Measurements from ENCODE around the gene PER1. TPM values are rescaled to one million over a fixed set of nuclear protein-coding genes. Genes with fewer than 3 reads are reported as not detected.
A peak's percentile ranks its signal among the peaks of the same experiment; 100 is the strongest.

The PER1 gene
- total and polyA plus RNA-seq, 2 of the 8 experiments (the other 6 are each of a cell fraction or from before 2014, with no cell fraction given), result 9.6 to 38.0 TPM

GRCh38 chr17:8119581-8120519, 32.4 kb downstream of the PER1 start:
- H3K23ac ChIP-seq (ENCODE audit: insufficient read length), result no peak overlapping the region
- H2AK5ac ChIP-seq (ENCODE audit: low read depth, low read length), result no peak overlapping the region
- peaks cover 5 to 6% of the 10 kb centered on the region in 2 experiments for H4K20me1 ChIP-seq (replicated peaks in 1 of 2; ENCODE audit: control insufficient read depth in 1 of 2, insufficient read depth in 2 of 2, low read length in 2 of 2)
- no peak overlapping the region for H3K56ac ChIP-seq (replicated peaks; ENCODE audit: insufficient read length, low read depth, low read length)
- peak overlapping the region in 2 of 4 experiments; percentile 40 to 67; a peak in 2 of 7 replicates for H3K9ac ChIP-seq (replicated peaks in 1 of 4; ENCODE audit: extremely low read depth in 1 of 4, low read depth in 3 of 4, low read length in 3 of 4)
- POLR2A ChIA-PET (ENCODE audit: partially characterized antibody), result interaction anchor here (0.6 to 7.6 kb wide), 18 partner anchors 14 to 263 kb away, joined by 3 to 49 read pairs (median 4); partner anchors contain the start of genes AURKB, NAA38, PFAS and TMEM107
- H3K4me1 ChIP-seq (replicated peaks in 1 of 4; ENCODE audit: control insufficient read depth in 3 of 4, insufficient read depth in 4 of 4, low read length in 3 of 4), result peaks cover 0 to 19% (median 10%) of the 10 kb centered on the region in 4 experiments; a peak in 6 of 7 replicates
- H3K18ac ChIP-seq (ENCODE audit: extremely low read depth, low read length), result no peak overlapping the region
- H2BK120ac ChIP-seq (replicated peaks; ENCODE audit: low read depth, low read length), result no peak overlapping the region
- H2BK15ac ChIP-seq (ENCODE audit: low read length), result no peak overlapping the region
- no peaks in the 10 kb centered on the region for H3K79me1 ChIP-seq (ENCODE audit: low read depth, low read length)
- WGBS, 2 experiments (ENCODE audit: extremely low coverage in 1 of 2, insufficient coverage in 1 of 2, insufficient read length in 1 of 2, insufficient replicate concordance in 2 of 2, low coverage in 1 of 2, low lambda C conversion rate in 2 of 2, missing lambda C conversion rate in 1 of 2), result 1% methylated on average over 28 of the region's 28 CpGs; no CpG with 5 or more reads in 1 of the 2 experiments
- 0 out of 2 replicates have a peak overlapping the region, but pooled peaks have one; percentile 61 for H2AFZ ChIP-seq (ENCODE audit: low read length)
- H3K27ac ChIP-seq (ENCODE audit: low read depth, low read length), result no peak overlapping the region
- no peak overlapping the region for H3K14ac ChIP-seq (ENCODE audit: insufficient read length)
- no peak overlapping the region for H2BK12ac ChIP-seq (ENCODE audit: low read depth, low read length)
- H4K8ac ChIP-seq (ENCODE audit: extremely low read depth, insufficient read depth, low read length), result no peak overlapping the region
- no peaks in the 10 kb centered on the region for H3K9me3 ChIP-seq (ENCODE audit: insufficient read depth in 2 of 2, low read depth in 1 of 2, low read length in 1 of 2)
- peaks cover 36 to 64% (median 57%) of the 10 kb centered on the region in 4 experiments for H3K27me3 ChIP-seq (replicated peaks in 1 of 4; ENCODE audit: control insufficient read depth in 3 of 4, extremely low read depth in 1 of 4, insufficient read depth in 3 of 4, low read length in 3 of 4)
- peak overlapping the region; percentile 88 to 100 for H3K4me2 ChIP-seq (ENCODE audit: insufficient read depth in 1 of 2, low read depth in 2 of 2, low read length in 2 of 2)
- FAIRE-seq (peak; percentile 89), DNase-seq (ENCODE audit: low read depth in 1 of 2, low spot score in 2 of 2) (peak; percentile 90 to 98)
- H3K36me3 ChIP-seq (ENCODE audit: control insufficient read depth in 2 of 4, insufficient read depth in 4 of 4, low read length in 3 of 4), result no peaks in the 10 kb centered on the region
- H2BK5ac ChIP-seq (ENCODE audit: low read depth, low read length), result peak overlapping the region; percentile 28; the same call in 1 of the 2 replicates
- no peak overlapping the region for H4K5ac ChIP-seq (ENCODE audit: insufficient read length, low read depth, low read length)
- no peak overlapping the region for H4K91ac ChIP-seq (replicated peaks; ENCODE audit: insufficient read length, low read length)
- peak overlapping the region; percentile 81 to 89 (median 82) for H3K4me3 ChIP-seq (ENCODE audit: extremely low read depth in 1 of 4, insufficient read depth in 2 of 4, low read depth in 3 of 4, low read length in 4 of 4)
- H3K23me2 ChIP-seq (ENCODE audit: low read depth, low read length), result peaks cover 38% of the 10 kb centered on the region
- no peaks in the 10 kb centered on the region for H3K79me2 ChIP-seq (ENCODE audit: control insufficient read depth in 1 of 2, insufficient read depth in 2 of 2, low read length in 2 of 2)
- H2BK20ac ChIP-seq (ENCODE audit: low read length), result no peak overlapping the region
- CTCF ChIA-PET (ENCODE audit: partially characterized antibody), result interaction anchor here (0.6 to 23.3 kb wide), 32 partner anchors 7 to 1102 kb away, joined by 3 to 501 read pairs (median 4); partner anchors contain the start of genes ALOX12B, BORCS6, SLC25A35 and VAMP2
- no peak overlapping the region for H3K4ac ChIP-seq (replicated peaks; ENCODE audit: insufficient read length, low read depth, low read length)
- TF ChIP-seq EP300 (IDR thresholded peaks at IDR 0.05; ENCODE audit: borderline replicate concordance in 1 of 2, low read depth in 2 of 2, low read length in 2 of 2) (peak in 1 of 2 experiments; percentile 51; a peak in 1 of 3 replicates), MAFK (IDR thresholded peaks at IDR 0.05; ENCODE audit: low read depth, low read length) (peak; percentile 93; the same call in 1 of the 2 replicates), RBBP5 (IDR thresholded peaks at IDR 0.05; ENCODE audit: borderline replicate concordance, low read depth, low read length) (no peak), NANOG (IDR thresholded peaks at IDR 0.05; ENCODE audit: insufficient read depth, low read depth, low read length, poor library complexity, severe bottlenecking) (peak; percentile 39), YY1 (IDR thresholded peaks at IDR 0.05; ENCODE audit: low read depth, low read length) (no peak), POLR2A (IDR thresholded peaks at IDR 0.05; ENCODE audit: control extremely low read depth in 1 of 2, low read depth in 2 of 2, low read length in 2 of 2) (no peak), KDM4A (IDR thresholded peaks at IDR 0.05; ENCODE audit: low read depth, low read length, severe bottlenecking) (no peak), SUZ12 (IDR thresholded peaks at IDR 0.05; ENCODE audit: low read length) (no peak), JUND (IDR thresholded peaks at IDR 0.05; ENCODE audit: low read length) (no peak), SP2 (IDR thresholded peaks at IDR 0.05; ENCODE audit: low read length) (no peak)

All from H1 (cell line).